ENCODE results near the gene KNOP1. TPM values are rescaled to one million over a fixed set of nuclear protein-coding genes. Genes with fewer than 3 reads are reported as not detected.

Gene KNOP1
- total RNA-seq, 1 experiment from 2014 or later, result 60.4 TPM

GRCh38 chr16:19698480-19699465 lies 19.3 kb downstream of the KNOP1 start:
- Histone ChIP-seq H3K9me2 (ENCODE audit: insufficient read depth) (no peaks in the 10 kb centered on the region), H3K36me3 (ENCODE audit: low read depth) (peaks cover 28% of the 10 kb centered on the region), H3K27me3 (ENCODE audit: insufficient read depth, low read depth) (no peaks in the 10 kb centered on the region), H4K20me1 (ENCODE audit: insufficient read depth) (no peaks in the 10 kb centered on the region), H3K4me2 (no peak overlapping the region), H3K4me3 (no peak overlapping the region), H3F3A (ENCODE audit: insufficient read depth, low read depth) (peaks cover 30% of the 10 kb centered on the region), H3K79me2 (ENCODE audit: low read depth) (0 out of 2 replicates have a peak, but pooled peaks cover 13% of the 10 kb centered on the region), H3K4me1 (replicated peaks; ENCODE audit: insufficient read depth) (peaks cover 22% of the 10 kb centered on the region), H2AFZ (no peak overlapping the region), H3K27ac (no peak overlapping the region), H3K9me3 (ENCODE audit: insufficient read depth, low read depth) (peaks cover 15% of the 10 kb centered on the region; the same call in 1 of the 2 replicates)
- ChIA-PET CTCF (interaction anchor here (0.6 kb wide), 2 partner anchors 166 to 190 kb away, joined by 4 read pairs; no protein-coding TSS in a partner anchor), POLR2A (ENCODE audit: unreplicated experiment) (no interaction called here)
- BruUV-seq (replicated peaks), result no TSS peak
- TF ChIP-seq CTCF (conservative IDR thresholded peaks at IDR 0.05) (no peak), EZH2 (IDR thresholded peaks at IDR 0.05; ENCODE audit: low read depth) (no peak)
- no peak for DNase-seq
- intact Hi-C loops (cut with micrococcal nuclease; ENCODE audit: unreplicated experiment), result no loop called here

GRCh38 chr16:19697756-19698318 lies 20.2 kb downstream of the KNOP1 start:
- Histone ChIP-seq H3K36me3 (ENCODE audit: low read depth) (peaks cover 21% of the 10 kb centered on the region), H3K79me2 (ENCODE audit: low read depth) (0 out of 2 replicates have a peak, but pooled peaks cover 8% of the 10 kb centered on the region), H3K27me3 (ENCODE audit: insufficient read depth, low read depth) (no peaks in the 10 kb centered on the region), H3K4me1 (replicated peaks; ENCODE audit: insufficient read depth) (peaks cover 22% of the 10 kb centered on the region), H3F3A (ENCODE audit: insufficient read depth, low read depth) (peaks cover 30% of the 10 kb centered on the region), H3K9me2 (ENCODE audit: insufficient read depth) (no peaks in the 10 kb centered on the region), H3K27ac (no peak overlapping the region), H2AFZ (no peak overlapping the region), H4K20me1 (ENCODE audit: insufficient read depth) (no peaks in the 10 kb centered on the region), H3K4me3 (no peak overlapping the region), H3K9me3 (ENCODE audit: insufficient read depth, low read depth) (peaks cover 15% of the 10 kb centered on the region; the same call in 1 of the 2 replicates), H3K4me2 (no peak overlapping the region)
- ChIA-PET POLR2A (ENCODE audit: unreplicated experiment) (no interaction called here), CTCF (no interaction called here)
- intact Hi-C loops (cut with micrococcal nuclease; ENCODE audit: unreplicated experiment), result no loop called here
- BruUV-seq (replicated peaks), result no TSS peak
- DNase-seq, result no peak
- TF ChIP-seq CTCF (conservative IDR thresholded peaks at IDR 0.05) (no peak), EZH2 (IDR thresholded peaks at IDR 0.05; ENCODE audit: low read depth) (no peak)

- H3F3A ChIP-seq (ENCODE audit: insufficient read depth, low read depth), result peaks cover 28% of the 10 kb centered on the region
- no peaks in the 10 kb centered on the region for H3K27me3 ChIP-seq (ENCODE audit: insufficient read depth, low read depth)
- no TSS peak for BruUV-seq (replicated peaks)
- no peaks in the 10 kb centered on the region for H4K20me1 ChIP-seq (ENCODE audit: insufficient read depth)
- H3K4me3 ChIP-seq, result no peak overlapping the region
- no peak overlapping the region for H3K4me2 ChIP-seq
- H3K4me1 ChIP-seq (replicated peaks; ENCODE audit: insufficient read depth), result peaks cover 22% of the 10 kb centered on the region
- H3K36me3 ChIP-seq (ENCODE audit: low read depth), result peaks cover 19% of the 10 kb centered on the region
- CTCF ChIA-PET, result interaction anchor here (1.0 kb wide), 1 partner anchor 187 kb away, joined by 4 read pairs; the partner anchor contains the start of gene GPRC5B
- intact Hi-C loops (cut with micrococcal nuclease; ENCODE audit: unreplicated experiment), result loop anchor here (1.0 kb wide), 1 partner anchor 92 kb away; no protein-coding TSS in a partner anchor
- POLR2A ChIA-PET (ENCODE audit: unreplicated experiment), result interaction anchor here (1.1 kb wide), 1 partner anchor 108 kb away, joined by 3 read pairs; no protein-coding TSS in a partner anchor
- H2AFZ ChIP-seq, result no peak overlapping the region
- TF ChIP-seq EZH2 (IDR thresholded peaks at IDR 0.05; ENCODE audit: low read depth) (no peak), CTCF (conservative IDR thresholded peaks at IDR 0.05) (no peak)
- H3K27ac ChIP-seq, result no peak overlapping the region
- no peaks in the 10 kb centered on the region for H3K9me2 ChIP-seq (ENCODE audit: insufficient read depth)
- H3K9me3 ChIP-seq (ENCODE audit: insufficient read depth, low read depth), result peaks cover 15% of the 10 kb centered on the region; the same call in 1 of the 2 replicates
- H3K79me2 ChIP-seq (ENCODE audit: low read depth), result 0 out of 2 replicates have a peak, but pooled peaks cover 8% of the 10 kb centered on the region
- no peak for DNase-seq
Observed at GRCh38 chr16:19696961-19697360, 21.1 kb downstream of the KNOP1 start.
